Measurements from ENCODE around the gene SUPT5H. TPM values are rescaled to one million over a fixed set of nuclear protein-coding genes. Genes with fewer than 3 reads are reported as not detected.

SUPT5H gene
- total and polyA plus RNA-seq, 2 of the 8 experiments (the other 6 are each of a cell fraction or from before 2014, with no cell fraction given) = 77.8 to 111 TPM

- H2BK5ac ChIP-seq (ENCODE audit: low read depth, low read length) = no peak overlapping the region
- FAIRE-seq (no peak), DNase-seq (ENCODE audit: low read depth in 1 of 2, low spot score in 2 of 2) (no peak)
- ChIA-PET CTCF (ENCODE audit: partially characterized antibody) (interaction anchor here (0.6 to 3.9 kb wide), 5 partner anchors 11 to 57 kb away, joined by 3 to 16 read pairs (median 5); partner anchors contain the start of gene RPS16), POLR2A (ENCODE audit: partially characterized antibody) (interaction anchor here (1.2 to 25.7 kb wide), 5 partner anchors 10 to 29 kb away, joined by 3 to 1154 read pairs (median 5); partner anchors contain the start of genes MED29, PAF1, RPS16 and SUPT5H)
- H3K27me3 ChIP-seq (replicated peaks in 1 of 4; ENCODE audit: control insufficient read depth in 3 of 4, extremely low read depth in 1 of 4, insufficient read depth in 3 of 4, low read length in 3 of 4) = no peaks in the 10 kb centered on the region
- peaks cover 7 to 33% (median 20%) of the 10 kb centered on the region in 4 experiments for H3K36me3 ChIP-seq (ENCODE audit: control insufficient read depth in 2 of 4, insufficient read depth in 4 of 4, low read length in 3 of 4)
- H3K18ac ChIP-seq (ENCODE audit: extremely low read depth, low read length) = no peak overlapping the region
- H4K20me1 ChIP-seq (replicated peaks in 1 of 2; ENCODE audit: control insufficient read depth in 1 of 2, insufficient read depth in 2 of 2, low read length in 2 of 2) = peaks cover 7 to 23% of the 10 kb centered on the region in 2 experiments
- no peak overlapping the region for H4K91ac ChIP-seq (replicated peaks; ENCODE audit: insufficient read length, low read length)
- peaks cover 6 to 17% of the 10 kb centered on the region in 2 experiments; a peak in 3 of 4 replicates for H3K79me2 ChIP-seq (ENCODE audit: control insufficient read depth in 1 of 2, insufficient read depth in 2 of 2, low read length in 2 of 2)
- H3K9ac ChIP-seq (replicated peaks in 1 of 4; ENCODE audit: extremely low read depth in 1 of 4, low read depth in 3 of 4, low read length in 3 of 4) = no peak overlapping the region
- no peak overlapping the region for H2AK5ac ChIP-seq (ENCODE audit: low read depth, low read length)
- WGBS, 2 experiments (ENCODE audit: extremely low coverage in 1 of 2, insufficient coverage in 1 of 2, insufficient read length in 1 of 2, insufficient replicate concordance in 2 of 2, low coverage in 1 of 2, low lambda C conversion rate in 2 of 2, missing lambda C conversion rate in 1 of 2) = 93% methylated on average over 24 of the region's 30 CpGs; no CpG with 5 or more reads in 1 of the 2 experiments
- no peak overlapping the region for H2BK12ac ChIP-seq (ENCODE audit: low read depth, low read length)
- TF ChIP-seq, protein P1, sequence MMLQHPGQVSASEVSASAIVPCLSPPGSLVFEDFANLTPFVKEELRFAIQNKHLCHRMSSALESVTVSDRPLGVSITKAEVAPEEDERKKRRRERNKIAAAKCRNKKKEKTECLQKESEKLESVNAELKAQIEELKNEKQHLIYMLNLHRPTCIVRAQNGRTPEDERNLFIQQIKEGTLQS (IDR thresholded peaks at IDR 0.05; ENCODE audit: insufficient read depth, low read depth, low read length) = no peak
- TF ChIP-seq POLR2AphosphoS5 (IDR thresholded peaks at IDR 0.05; ENCODE audit: low read depth, low read length) (no peak), POLR2A (IDR thresholded peaks at IDR 0.05; ENCODE audit: control extremely low read depth in 1 of 2, low read depth in 2 of 2, low read length in 2 of 2) (no peak), CREB1 (IDR thresholded peaks at IDR 0.05) (no peak), BCL11A (IDR thresholded peaks at IDR 0.05; ENCODE audit: low read depth in 2 of 2, low read length in 2 of 2) (no peak), USF2 (IDR thresholded peaks at IDR 0.05; ENCODE audit: low read length) (no peak)
- no peak overlapping the region for H2AFZ ChIP-seq (ENCODE audit: low read length)
- no peak overlapping the region for H3K4me2 ChIP-seq (ENCODE audit: insufficient read depth in 1 of 2, low read depth in 2 of 2, low read length in 2 of 2)
- H3K4ac ChIP-seq (replicated peaks; ENCODE audit: insufficient read length, low read depth, low read length) = no peak overlapping the region
- H3K56ac ChIP-seq (replicated peaks; ENCODE audit: insufficient read length, low read depth, low read length) = no peak overlapping the region
- no peak overlapping the region for H3K4me3 ChIP-seq (ENCODE audit: extremely low read depth in 1 of 4, insufficient read depth in 2 of 4, low read depth in 3 of 4, low read length in 4 of 4)
- no peak overlapping the region for H4K5ac ChIP-seq (ENCODE audit: insufficient read length, low read depth, low read length)
- H3K27ac ChIP-seq (ENCODE audit: low read depth, low read length) = no peak overlapping the region
- no peak overlapping the region for H3K14ac ChIP-seq (ENCODE audit: insufficient read length)
- no peaks in the 10 kb centered on the region; the same call in 1 of the 2 replicates for H3K79me1 ChIP-seq (ENCODE audit: low read depth, low read length)
- no peak overlapping the region for H2BK20ac ChIP-seq (ENCODE audit: low read length)
- peaks cover 7% of the 10 kb centered on the region for H3K23me2 ChIP-seq (ENCODE audit: low read depth, low read length)
- H3K4me1 ChIP-seq (replicated peaks in 1 of 4; ENCODE audit: control insufficient read depth in 3 of 4, insufficient read depth in 4 of 4, low read length in 3 of 4) = peaks cover 0 to 14% (median 6%) of the 10 kb centered on the region in 4 experiments; a peak in 5 of 7 replicates
- no peak overlapping the region for H3K23ac ChIP-seq (ENCODE audit: insufficient read length)
- peak overlapping the region; percentile 71; the same call in 1 of the 2 replicates for H4K8ac ChIP-seq (ENCODE audit: extremely low read depth, insufficient read depth, low read length)
- no peaks in the 10 kb centered on the region for H3K9me3 ChIP-seq (ENCODE audit: insufficient read depth in 2 of 2, low read depth in 1 of 2, low read length in 1 of 2)
- H2BK15ac ChIP-seq (ENCODE audit: low read length) = no peak overlapping the region
- H2BK120ac ChIP-seq (replicated peaks; ENCODE audit: low read depth, low read length) = no peak overlapping the region
Observed at GRCh38 chr19:39417463-39418181, 27.8 kb upstream of the SUPT5H start.

Data from H1 (cell line).